Loucy (cell line): Measurements from ENCODE around the gene NFASC.

Source experiments
- CTCF ChIP-seq: fragments of 200-600 bp; sonication (generic); conservative IDR thresholded peaks from 2 replicates; pipeline ENCODE4 v1.5.1; 2014; ENCODE audit warnings: mild to moderate bottlenecking, antibody characterized with exemption, low read length
- EZH2phosphoT487 ChIP-seq: fragments of 200-600 bp; IDR thresholded peaks from 2 replicates; pipeline ENCODE4 v1.6.1; 2018; ENCODE audit warnings: antibody characterized with exemption, mild to moderate bottlenecking, moderate library complexity, borderline replicate concordance

DNA sequence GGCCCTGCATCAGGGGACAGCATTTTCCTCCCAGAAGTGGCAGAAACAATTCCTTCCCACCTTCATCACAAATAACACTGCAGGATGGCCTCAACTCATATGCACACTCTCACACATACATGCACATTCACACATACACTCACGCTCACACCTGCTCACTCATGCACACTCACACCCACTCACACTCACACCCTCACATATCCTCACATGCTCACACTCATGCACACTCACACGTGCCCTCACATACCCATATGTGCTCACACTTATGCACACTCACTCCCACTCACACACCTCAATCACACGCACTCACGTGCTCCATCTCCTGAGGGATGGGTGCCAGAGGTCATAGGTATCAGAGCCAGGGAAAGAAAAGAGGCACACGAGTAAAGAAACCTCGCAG is 77.1 kb downstream of the NFASC start:
- TF ChIP-seq CTCF (no peak), EZH2phosphoT487 (no peak)
